Middle frontal gyrus (tissue), 1 donor: ENCODE results near the gene ZDHHC4.

Experiments used
- DNase-seq: peaks from one replicate; pipeline ENCODE4 v3.0.0-alpha.2; 2015; ENCODE audit warnings: low spot score; ENCODE audit errors: extremely low spot score

The ZDHHC4 gene

DNA sequence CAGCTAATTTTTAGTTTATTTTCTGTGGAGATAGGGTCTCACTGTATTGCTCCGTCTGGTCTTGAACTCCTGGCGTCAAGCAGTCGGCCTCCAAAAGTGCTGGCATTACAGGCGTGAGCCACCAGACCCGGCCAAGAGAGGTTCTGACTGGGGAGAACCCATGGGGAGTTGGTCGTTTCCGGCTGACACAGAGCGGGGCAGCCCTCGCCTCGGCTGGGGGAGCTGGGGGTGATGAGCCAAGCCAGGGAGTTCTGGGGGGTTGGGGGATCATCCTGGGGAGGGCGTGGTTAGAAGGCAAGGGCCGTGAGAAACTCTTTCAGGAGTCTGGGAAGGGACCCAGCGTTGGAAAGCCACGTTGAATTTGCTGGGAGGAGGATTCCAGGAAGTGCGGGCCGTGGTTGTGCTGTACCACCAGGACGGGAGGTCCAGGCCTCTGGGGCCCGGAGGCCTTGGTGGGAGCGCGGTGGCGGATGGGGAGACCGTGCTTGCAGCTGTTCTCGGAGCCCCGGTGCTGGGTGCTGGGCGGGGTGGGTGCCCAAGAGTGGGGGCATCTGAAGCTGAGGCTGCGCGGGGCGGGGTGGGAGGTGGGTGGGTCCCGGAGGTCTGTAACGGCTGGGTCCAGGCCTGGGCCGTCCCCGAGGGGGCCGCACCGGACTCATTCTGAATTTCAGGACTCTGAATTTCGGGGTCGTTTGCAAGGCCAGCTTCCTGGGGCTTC, 29.8 kb downstream of the ZDHHC4 start:
- DNase-seq, result no peak

DNA sequence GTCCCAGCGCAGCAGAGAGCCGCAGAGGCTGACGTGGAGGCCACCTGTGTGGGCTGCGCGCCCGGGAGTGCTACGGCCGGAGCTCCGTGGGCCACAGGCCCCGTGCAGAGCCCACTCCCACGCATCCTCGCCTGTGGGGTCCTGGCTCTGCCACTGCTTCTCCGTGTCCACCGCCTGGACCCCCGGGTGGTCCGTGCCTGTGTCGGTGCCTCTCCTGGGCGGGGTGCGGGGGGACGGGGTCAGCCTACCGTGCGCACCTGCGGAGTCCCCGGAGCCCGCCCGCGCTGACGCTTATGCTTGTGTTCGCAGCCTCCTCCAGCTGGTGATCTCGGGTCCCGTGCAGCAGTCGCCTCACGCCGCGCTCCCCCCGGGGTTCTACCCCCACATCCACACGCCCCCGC, 30.4 kb downstream of the ZDHHC4 start:
- DNase-seq, result no peak

DNA sequence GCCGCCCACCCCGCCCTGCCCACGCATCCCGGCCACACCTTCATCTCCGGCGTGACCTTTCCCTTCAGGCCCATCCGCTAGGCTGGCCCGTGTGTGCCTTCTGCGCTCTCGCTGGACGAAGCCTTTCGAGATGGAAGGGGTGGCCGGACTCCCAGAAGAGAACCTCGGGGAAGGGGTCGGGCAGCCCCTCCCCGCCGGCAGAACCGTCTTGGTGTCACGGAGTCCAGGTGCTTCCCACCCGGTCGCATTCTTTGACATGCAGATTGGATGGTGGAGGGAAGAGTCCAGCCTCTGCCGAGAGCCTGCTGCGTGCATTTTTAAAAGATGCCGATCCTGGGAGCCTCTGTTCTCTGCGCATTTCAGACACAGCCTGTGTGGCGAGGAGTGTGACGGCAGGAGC, 30.8 kb downstream of the ZDHHC4 start:
- no peak for DNase-seq

DNA sequence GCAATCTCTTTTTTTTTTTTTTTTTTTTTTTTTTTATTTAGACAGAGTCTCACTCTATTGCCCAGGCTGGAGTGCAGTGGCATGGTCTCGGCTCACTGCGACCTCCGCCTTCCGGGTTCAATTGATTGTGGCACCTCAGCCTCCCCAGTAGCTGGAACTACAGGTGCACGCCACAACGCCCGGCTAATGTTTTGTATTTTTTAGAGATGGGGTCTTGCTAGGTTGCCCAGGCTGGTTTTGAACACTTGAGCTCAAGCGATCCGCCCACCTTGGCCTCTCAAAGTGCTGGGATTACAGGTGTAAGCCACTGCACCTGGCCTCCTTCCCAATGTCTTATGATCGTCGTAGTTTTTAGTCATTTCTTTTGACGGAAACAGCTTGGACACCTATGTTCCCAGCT, 31.5 kb downstream of the ZDHHC4 start:
- no peak for DNase-seq

DNA sequence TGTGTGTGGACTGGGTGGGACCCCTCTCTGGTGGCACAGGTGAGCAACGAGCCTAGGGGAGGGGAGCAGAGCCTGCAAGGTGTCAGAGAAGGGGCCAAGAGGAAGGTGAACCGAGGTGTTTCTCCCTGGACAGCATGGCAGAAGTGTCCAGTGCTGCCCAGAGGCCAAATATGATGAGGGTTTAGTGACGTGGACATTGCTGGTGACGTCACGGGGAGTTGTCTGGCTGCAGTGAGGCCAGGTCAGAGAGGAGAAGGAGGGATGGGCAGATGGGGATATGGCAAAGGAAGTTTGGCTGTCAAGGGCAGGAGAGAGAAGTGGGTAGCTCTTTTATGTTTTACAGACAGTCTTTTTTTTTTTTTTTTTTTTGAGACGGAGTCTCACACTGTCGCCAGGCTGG, 35.6 kb downstream of the ZDHHC4 start:
- no peak for DNase-seq

DNA sequence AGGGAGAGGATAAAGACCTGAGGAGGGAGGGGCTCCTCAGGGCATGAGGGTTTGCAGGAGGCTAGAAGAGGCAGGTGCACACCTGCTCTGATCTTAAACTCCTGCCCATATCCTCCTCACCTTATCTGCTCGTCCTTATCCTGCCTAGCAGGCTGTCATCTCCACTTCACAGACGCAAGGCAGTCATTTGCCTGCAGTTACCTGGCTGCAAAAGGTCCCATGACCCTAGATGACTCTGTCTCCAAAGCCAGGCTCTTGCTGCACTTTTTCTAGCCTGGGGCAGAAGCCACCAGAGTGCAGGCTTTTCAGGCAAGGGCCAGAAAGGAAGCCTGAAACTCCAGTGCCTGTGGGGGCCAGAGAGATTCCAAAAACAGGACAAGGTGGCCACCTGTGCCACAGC, 36.5 kb downstream of the ZDHHC4 start:
- DNase-seq, result no peak

DNA sequence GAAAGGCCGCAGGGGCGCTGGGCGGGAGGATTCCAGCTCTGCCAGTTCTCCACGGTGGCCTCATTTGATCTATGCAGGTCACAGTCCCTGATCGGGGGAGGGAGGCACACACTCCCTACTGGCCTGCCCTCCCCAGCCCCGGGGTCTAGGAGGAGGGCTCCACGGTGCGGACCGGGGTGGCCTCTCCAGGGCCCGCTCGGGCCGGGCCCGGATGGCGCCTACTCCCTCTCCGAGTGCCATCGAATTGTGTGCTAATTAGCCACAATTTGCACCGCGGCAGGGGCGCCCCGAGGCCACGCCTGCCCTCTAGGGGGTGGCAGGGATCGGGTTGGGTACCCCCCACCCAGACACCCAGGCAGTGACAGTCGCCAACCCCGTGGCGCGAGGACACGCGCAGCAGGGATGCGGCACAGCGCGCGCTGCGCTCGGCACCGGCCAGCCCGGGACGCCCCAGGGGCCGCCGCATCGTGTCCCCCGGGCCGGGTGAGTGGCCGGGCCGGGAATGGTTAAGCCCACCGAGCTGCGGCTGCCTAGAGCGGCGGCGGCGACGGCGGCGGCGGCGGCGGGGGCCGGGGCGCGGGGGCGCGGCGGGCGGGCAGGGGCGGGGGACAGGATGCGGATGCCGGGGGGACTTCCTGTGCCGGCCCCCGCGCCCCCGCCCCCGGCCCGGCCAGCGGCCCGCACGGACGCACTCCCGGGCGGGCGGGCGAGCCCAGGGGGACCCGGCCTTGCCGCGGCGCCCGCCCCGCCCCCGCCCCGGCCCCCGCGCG, 37.9 kb downstream of the ZDHHC4 start, which contains the start of gene ZNF853:
Gene ZNF853 (plus strand): TSS at position 658 of the 770 bp plus-strand sequence. CDS start 565 bp downstream, outside the sequence.
- no peak for DNase-seq

DNA sequence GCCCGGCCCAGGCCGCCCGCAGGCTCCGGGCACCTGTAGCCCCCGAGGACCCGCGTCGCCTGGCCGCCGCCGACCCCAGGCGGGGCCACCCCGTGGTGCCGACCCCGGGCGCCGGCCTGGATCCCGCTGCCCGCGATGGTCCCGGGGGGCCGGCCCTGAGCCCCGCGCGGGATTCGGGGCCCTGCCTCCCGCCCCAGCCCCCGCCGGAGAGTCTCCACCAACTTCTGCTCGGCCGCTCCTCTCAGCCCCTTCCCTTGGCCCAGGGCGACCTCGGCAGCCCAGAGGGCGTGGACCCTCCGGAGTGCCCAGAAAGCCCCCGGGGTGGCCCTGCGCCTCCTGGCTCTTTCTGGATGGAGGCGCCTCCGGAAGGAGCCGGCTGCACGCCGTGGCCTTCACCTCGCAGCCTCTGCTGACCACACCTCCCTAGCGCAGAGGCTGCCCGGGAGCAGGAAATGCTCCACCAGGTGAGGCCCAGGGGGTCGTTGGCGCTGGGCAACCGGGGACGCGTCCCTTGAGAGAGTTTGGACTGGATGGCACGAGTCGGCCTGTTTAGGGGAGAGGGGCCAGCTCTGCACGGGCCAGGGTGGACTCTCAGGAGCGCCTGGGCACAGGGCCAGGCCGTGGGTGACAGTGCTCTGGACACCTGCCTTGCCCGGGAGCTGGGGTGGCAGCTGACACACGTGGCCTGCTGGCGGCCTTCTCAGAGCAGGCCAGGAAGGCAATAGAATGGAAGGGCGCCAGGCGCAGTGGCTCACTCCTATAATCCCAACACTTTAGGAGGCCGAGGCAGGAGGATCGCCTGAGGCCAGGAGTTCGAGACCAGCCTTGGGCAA, 38.7 kb downstream of the ZDHHC4 start:
- DNase-seq, result no peak

DNA sequence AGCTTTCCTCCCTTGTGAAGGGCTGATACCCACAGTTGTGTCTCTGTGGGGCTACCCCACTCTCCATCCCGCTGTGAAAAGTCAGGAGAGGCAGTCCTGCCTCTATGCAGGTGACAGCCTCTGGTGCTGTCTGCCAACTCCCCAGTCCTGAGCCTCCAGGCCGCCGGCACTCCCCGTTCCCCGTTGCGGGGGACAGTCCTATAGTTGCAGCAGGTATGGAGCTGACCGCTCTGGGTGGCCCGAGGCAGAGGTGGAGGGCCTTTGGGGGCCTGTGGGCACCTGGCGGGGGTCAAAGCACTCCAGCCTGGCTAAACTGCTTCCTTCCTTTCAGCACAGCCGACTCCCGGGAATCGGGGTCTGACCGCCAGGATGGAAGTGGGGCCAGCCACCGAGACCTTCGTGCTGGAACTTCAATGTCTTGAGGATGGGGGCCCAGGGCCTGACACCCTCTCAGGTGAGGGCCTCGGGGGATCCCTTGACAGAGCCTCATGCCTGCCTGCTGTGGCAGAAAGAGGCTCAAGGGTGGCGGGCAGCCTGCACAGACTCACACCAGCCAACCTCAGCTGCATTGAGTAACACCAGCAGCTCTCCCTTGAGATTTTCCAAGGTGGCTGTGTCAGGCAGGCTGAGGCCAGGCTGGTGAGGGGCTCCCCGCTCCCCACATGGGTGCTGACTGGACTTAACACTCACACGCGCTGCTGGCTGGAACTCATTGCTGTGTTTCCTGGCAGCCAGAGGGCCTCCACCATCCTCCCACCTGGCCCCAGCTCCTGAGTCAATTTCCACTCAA, 39.8 kb downstream of the ZDHHC4 start:
- no peak for DNase-seq

DNA sequence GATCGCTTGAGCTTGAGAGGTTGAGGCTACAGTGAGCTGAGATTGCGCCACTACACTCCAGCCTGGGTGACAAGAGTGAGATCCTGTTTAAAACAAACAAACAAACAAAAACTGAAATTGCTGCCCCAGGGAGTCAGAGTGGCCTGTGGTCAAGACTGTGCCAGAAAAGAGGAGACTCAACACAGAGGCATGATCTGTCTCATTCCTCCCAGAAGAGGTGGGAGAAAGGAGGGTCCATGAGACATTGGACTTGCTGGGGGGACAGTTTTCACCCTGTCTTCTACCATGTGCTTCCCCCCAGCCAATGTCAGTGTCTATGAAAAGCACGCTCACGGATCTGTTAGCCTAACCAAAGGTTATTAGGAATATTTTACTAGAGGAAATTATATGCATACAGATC, 41.4 kb downstream of the ZDHHC4 start:
- no peak for DNase-seq

DNA sequence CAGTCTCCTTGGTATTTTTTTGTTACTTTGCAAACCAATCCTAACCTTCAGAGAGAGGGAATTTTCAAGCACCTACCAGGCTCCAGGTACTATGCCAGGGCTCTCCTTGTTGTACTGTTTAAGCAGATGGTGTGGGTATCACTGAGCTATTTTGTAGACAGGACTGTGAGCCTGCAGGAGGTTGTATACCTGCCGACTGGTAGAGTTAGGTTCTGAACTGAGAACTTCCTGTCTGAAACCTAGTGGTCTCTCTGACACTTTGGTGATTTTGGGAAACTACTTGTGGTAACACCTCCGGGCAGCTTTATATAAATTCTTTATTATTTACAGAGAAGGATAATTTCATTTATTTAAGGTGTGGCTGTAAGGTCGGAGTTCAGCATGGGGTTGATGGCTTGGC, 42.7 kb downstream of the ZDHHC4 start:
- DNase-seq, result no peak

DNA sequence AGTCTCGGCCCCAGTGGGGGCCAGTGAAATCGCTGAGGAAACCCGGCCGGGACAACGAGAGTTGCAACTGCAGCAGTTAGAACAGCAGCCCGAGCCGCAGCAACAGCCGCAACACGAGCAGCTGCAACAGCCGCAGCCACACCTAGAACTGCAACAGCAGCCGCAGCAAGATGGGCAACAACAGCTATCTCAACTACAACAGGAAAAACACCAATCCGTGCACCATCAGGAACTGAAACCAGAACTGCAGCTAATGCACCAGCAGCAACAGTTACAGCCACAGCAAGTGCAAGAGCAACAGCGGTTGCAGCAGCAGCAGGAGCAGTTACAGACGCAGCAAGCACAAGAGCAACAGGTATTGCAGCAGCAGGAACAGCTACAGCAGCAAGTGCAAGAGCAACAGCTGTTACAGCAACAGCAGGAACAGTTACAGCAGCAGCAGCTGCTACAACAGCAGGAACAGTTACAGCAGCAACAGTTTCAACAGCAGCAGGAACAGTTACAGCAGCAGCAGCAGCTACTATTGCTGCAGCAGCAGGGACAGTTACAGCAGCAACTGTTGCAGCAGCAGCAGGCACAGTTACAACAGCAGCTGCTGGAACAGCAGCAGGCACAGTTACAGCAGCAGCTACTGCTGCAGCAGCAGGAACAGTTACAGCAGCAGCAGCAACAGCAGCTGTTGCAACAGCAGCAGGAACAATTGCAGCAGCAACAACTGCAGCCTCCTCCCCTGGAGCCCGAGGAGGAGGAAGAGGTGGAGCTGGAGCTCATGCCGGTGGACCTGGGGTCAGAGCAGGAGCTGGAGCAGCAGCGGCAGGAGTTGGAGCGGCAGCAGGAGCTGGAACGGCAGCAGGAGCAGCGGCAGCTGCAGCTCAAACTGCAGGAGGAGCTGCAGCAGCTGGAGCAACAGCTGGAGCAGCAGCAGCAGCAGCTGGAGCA, 44.2 kb downstream of the ZDHHC4 start:
- DNase-seq, result no peak

DNA sequence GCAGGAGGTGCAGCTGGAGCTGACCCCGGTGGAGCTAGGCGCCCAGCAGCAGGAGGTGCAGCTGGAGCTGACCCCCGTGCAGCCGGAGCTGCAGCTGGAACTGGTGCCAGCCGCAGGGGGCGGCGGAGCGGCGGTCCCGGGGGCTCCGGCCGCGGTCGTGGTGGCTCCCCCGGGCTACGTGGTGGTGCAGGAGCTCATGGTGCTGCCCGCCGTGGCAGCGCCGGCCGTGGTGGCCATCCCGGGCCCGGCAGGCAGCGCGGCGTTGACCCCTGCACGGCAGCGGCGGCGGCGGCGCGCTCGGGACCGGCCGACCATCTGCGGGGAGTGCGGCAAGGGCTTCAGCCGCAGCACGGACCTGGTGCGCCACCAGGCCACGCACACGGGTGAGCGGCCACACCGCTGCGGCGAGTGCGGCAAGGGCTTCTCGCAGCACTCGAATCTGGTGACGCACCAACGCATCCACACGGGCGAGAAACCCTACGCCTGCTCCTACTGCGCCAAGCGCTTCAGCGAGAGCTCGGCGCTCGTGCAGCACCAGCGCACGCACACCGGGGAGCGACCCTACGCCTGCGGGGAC, 45.0 kb downstream of the ZDHHC4 start:
- DNase-seq, result no peak

DNA sequence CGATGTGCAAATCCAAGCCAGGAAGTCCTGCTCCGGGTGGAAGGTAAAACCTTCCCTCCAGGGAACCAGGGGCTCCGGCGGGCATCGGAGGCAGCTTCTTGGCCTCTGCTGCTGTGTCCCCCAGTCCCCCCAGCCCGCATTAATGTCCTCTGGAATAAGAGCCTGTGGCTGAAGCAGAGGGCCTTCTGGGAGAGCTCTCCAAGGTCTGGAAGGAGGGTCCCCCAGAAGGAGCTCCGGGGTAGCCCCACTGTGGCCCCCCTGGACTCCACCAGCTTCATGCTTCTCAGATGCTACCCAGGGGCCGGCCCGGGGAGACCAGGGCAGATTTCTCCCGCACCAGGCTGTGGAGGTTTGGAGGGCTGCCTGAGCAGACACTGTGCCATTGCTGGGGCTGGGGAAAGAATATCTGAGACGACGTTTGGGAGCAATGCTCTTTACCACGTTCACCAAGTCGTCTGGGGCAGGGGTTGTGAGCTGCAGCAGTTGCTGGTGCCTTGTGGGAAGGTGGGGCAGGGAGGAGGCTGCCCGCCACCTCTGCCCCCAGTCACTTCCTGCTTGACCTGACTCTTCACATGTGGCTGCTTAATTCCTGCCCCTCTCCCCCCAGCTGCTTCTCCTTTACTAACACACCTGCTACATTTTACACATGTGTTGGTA, 46.5 kb downstream of the ZDHHC4 start:
- DNase-seq, result no peak

DNA sequence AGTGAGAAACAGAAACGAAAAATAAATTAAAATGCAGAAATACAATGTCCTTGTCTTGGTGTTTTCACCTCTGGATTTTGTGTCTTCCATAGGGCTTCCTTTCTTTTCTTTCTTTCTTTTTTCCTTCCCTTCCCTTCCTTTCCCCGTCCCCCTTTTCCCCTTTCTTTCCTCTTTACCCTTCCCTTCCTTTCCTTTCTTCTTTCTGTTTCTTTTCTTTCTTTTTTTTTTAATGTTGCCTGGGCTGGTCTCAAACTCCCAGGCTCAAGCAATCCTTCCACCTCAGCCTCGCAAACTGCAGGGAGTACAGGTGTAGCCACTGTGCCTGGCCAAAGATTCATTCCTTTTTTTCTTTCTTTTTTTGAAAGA, 47.0 kb downstream of the ZDHHC4 start:
- DNase-seq, result no peak

DNA sequence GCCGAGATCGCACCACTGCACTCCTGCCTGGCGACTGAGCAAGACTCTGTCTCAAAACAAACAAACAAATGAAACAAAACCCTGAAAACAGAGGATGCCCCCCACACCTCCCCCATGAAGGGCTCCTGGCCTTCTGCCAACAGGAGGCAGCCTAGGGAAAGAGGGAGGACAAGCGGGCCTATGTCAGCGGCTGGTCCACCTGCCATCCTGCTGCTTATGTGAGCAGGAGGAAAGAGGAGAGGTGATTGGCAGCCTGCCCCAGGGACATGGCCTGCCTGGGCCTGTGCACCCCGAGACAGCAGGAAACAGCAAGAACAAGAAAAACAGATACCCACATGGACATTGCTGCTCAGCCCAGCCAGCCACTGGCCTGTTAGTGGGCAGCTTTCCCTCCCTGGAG, 50.8 kb downstream of the ZDHHC4 start:
- DNase-seq, result no peak

DNA sequence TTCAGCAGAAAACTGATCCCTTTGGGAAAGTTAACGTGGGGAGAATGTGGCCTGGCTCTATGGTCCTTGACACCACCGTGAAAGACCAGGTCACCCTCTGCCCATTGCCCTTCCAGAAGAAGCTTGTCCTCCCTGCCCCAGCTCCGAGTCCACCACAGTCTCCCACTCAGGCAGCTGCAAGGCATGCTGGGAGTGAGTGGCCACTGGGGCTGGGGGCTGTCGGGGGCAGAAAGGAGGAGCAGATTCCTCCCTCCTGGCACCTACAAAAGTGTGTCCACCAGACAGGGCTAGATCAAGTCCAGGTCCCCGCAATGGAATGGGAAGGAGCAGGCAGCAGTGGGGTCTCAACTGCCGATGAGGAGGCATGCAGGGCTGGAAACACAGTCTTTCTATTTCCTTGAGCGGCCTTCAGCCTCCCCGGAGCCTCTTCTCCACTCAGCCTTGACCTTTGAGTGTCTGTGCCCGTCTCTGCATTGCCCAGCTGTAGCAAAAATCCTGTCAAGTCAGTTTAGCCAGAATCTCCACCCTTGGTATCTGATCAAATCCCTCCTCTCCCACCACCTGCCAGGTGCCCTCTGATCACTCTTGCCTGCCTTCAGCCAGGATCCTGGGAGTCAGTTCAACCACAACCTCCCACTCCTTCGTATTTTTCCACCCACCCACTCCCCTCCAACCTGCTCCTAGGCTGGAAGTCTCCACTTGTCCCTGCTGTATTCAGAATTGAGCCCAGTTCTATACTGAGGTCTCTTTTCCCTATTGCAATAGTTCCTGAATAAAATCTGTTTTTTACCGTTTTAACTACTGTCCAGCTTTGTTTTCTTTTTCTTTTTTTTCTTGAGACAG, 53.0 kb downstream of the ZDHHC4 start:
- DNase-seq, result no peak

DNA sequence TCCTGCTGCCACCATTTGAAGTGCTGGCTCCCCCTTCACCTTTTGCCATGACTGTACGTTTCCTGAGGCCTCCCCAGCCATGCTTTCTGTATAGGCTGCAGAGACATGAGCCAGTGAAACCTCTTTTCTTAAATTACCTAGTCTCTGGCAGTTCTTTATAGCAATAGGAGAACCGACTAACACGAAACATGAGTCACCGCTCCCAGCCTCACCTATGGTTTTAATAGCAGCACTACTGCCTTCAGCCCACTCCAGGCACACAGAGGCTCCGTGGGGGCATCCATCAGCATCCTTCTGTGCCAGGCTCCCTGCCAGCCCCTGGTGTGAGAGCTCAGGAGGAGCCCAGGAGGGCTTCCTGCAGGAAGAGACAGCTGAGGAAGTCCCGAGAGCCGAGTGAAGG, 54.4 kb downstream of the ZDHHC4 start:
- DNase-seq, result no peak
